ENCODE measurements around the gene RPL37A. TPM values are rescaled to one million over a fixed set of nuclear protein-coding genes. Genes with fewer than 3 reads are reported as not detected.
A peak's percentile ranks its signal among the peaks of the same experiment; 100 is the strongest.

Gene RPL37A
- total and polyA plus RNA-seq, 2 of the 4 experiments (the other 2 are of a cell fraction), result 341 to 1,572 TPM

DNA sequence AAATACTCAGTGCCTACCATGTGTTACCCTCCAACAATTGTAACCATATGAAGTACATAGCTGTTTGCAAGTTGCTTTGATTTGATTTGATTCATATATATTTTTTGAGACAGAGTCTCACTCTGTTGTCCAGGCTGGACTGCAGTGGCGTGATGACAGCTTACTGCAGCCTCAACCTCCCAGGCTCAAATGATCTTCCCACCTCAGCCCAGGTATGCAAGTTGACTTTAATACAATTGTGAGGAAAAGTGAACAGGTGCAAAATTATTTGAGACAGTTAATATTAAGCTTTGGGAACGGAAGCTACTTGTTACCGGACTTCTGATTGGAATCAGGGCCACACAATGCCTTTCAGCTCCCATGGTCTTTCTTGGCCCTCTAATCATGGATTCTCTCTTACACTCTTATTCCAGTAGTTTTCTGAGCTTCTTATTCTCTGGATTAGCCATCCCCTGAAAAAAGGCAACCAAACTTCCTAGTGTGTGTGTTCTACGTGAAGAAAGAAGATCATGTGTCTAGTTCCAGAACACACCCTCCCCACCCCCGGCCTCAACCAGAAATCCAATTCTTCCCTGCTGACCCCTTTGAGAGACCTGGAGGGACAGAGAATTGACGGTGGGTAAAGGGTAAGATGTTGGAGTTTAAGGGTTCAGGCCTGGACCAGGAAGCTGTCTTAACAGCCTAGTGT, 1.1 kb upstream of the RPL37A start (continued):
- TF ChIP-seq MXI1 (IDR thresholded peaks at IDR 0.05; ENCODE audit: borderline replicate concordance, low read depth, low read length) (no peak), POLR2A (IDR thresholded peaks at IDR 0.05; ENCODE audit: low read depth, low read length) (no peak)

DNA sequence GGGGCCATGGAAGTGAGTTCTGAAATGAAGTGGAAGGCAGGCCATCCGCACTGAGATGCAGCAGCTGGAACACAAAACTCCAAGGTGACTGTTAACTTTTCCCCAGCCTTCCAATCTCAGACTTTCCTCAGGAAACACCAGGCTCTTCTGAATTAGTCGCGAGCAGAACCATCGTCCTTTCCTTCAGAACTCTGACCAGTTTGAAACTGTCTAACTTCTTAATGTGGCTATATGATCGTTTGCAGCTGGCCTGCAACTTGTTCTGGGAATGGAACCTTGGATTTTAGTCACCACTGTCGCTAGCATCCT, 620 bp upstream of the RPL37A start:
- intact Hi-C loops (cut with micrococcal nuclease), result loop anchor here (2.0 kb wide), 3 partner anchors 125 to 387 kb away; partner anchors contain the start of gene MARCHF4
- no TSS peak for BruUV-seq (replicated peaks)

More for the DNA sequence above, 620 bp upstream of the RPL37A start:
- dilution Hi-C loops (cut with HindIII; ENCODE audit: low sequenced_read_pairs, unreplicated experiment), result no loop called here
- POLR2A ChIA-PET (ENCODE audit: unreplicated experiment), result no interaction called here
- Histone ChIP-seq H3K9me3 (ENCODE audit: control insufficient read depth, insufficient read depth, low read length) (no peaks in the 10 kb centered on the region), H3K23ac (ENCODE audit: low read depth, low read length) (peak overlapping the region; percentile 82), H3K9ac (ENCODE audit: low read depth, low read length) (peak overlapping the region; percentile 85), H2BK120ac (ENCODE audit: low read depth, low read length) (peak overlapping the region; percentile 70), H3K4me3 (ENCODE audit: insufficient read depth, low read depth, low read length) (peak overlapping the region; percentile 92), H4K20me1 (ENCODE audit: insufficient read depth, low read length) (peaks cover 38% of the 10 kb centered on the region), H3K27me3 (ENCODE audit: control insufficient read depth, insufficient read depth, low read length) (no peaks in the 10 kb centered on the region), H3K4me2 (ENCODE audit: low read depth, low read length) (peak overlapping the region; percentile 77), H3K14ac (replicated peaks; ENCODE audit: low read depth, low read length) (peak overlapping the region; percentile 87), H3K9me1 (ENCODE audit: insufficient read depth, low read length) (peaks cover 22% of the 10 kb centered on the region), H4K5ac (ENCODE audit: low read depth, low read length) (peak overlapping the region; percentile 89), H2BK20ac (ENCODE audit: low read depth, low read length) (peak overlapping the region; percentile 10; the same call in 1 of the 2 replicates), H4K91ac (ENCODE audit: insufficient read depth, low read depth, low read length) (peak overlapping the region; percentile 84), H3K4ac (ENCODE audit: low read depth, low read length) (peak overlapping the region; percentile 91), H3K18ac (ENCODE audit: low read depth, low read length) (peak overlapping the region; percentile 68), H2AFZ (replicated peaks; ENCODE audit: low read length, poor library complexity) (peak overlapping the region; percentile 87), H2AK5ac (ENCODE audit: low read depth, low read length) (peak overlapping the region; percentile 80), H3K79me1 (ENCODE audit: low read depth in 1 of 2, low read length in 2 of 2) (peaks cover 33 to 72% of the 10 kb centered on the region in 2 experiments), H3K36me3 (ENCODE audit: control insufficient read depth, insufficient read depth, low read length) (peaks cover 28% of the 10 kb centered on the region), H3K4me1 (ENCODE audit: control insufficient read depth, insufficient read depth, low read length) (peaks cover 15% of the 10 kb centered on the region), H2AK9ac (replicated peaks; ENCODE audit: low read depth, low read length, poor library complexity) (peak overlapping the region; percentile 79), H3K56ac (ENCODE audit: extremely low read depth, insufficient read depth, low read length) (peak overlapping the region; percentile 88), H3K27ac (ENCODE audit: insufficient read depth, low read length) (peak overlapping the region; percentile 71), H4K8ac (ENCODE audit: low read depth in 2 of 2, low read length in 2 of 2) (peak overlapping the region; percentile 74 to 93), H2BK5ac (ENCODE audit: low read depth, low read length, poor library complexity, severe bottlenecking) (peak overlapping the region; percentile 83), H2BK15ac (ENCODE audit: low read depth, low read length) (peak overlapping the region; percentile 17; the same call in 2 of the 3 replicates)
- no peak for DNase-seq
- CTCF ChIA-PET, result no interaction called here
- TF ChIP-seq, protein P1, sequence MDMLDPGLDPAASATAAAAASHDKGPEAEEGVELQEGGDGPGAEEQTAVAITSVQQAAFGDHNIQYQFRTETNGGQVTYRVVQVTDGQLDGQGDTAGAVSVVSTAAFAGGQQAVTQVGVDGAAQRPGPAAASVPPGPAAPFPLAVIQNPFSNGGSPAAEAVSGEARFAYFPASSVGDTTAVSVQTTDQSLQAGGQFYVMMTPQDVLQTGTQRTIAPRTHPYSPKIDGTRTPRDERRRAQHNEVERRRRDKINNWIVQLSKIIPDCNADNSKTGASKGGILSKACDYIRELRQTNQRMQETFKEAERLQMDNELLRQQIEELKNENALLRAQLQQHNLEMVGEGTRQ (IDR thresholded peaks at IDR 0.05; ENCODE audit: low read depth, low read length), result no peak
- no peak for TF ChIP-seq MXI1 (IDR thresholded peaks at IDR 0.05; ENCODE audit: borderline replicate concordance, low read depth, low read length)
- TF ChIP-seq MAFK (IDR thresholded peaks at IDR 0.05; ENCODE audit: low read depth, low read length), result no peak
- TF ChIP-seq BHLHE40 (IDR thresholded peaks at IDR 0.05; ENCODE audit: low read depth, low read length), result no peak
- no peak for TF ChIP-seq RFX5 (IDR thresholded peaks at IDR 0.05; ENCODE audit: low read depth, low read length)
- TF ChIP-seq, protein P2, sequence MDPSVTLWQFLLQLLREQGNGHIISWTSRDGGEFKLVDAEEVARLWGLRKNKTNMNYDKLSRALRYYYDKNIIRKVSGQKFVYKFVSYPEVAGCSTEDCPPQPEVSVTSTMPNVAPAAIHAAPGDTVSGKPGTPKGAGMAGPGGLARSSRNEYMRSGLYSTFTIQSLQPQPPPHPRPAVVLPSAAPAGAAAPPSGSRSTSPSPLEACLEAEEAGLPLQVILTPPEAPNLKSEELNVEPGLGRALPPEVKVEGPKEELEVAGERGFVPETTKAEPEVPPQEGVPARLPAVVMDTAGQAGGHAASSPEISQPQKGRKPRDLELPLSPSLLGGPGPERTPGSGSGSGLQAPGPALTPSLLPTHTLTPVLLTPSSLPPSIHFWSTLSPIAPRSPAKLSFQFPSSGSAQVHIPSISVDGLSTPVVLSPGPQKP (IDR thresholded peaks at IDR 0.05; ENCODE audit: borderline replicate concordance, low read depth, low read length), result no peak
- no peak for TF ChIP-seq POLR2A (IDR thresholded peaks at IDR 0.05; ENCODE audit: low read depth, low read length)
- no peak for TF ChIP-seq MAZ (IDR thresholded peaks at IDR 0.05; ENCODE audit: borderline replicate concordance, low read depth, low read length)
- TF ChIP-seq RCOR1 (IDR thresholded peaks at IDR 0.05; ENCODE audit: insufficient replicate concordance, low read length), result no peak
- TF ChIP-seq, protein P3, sequence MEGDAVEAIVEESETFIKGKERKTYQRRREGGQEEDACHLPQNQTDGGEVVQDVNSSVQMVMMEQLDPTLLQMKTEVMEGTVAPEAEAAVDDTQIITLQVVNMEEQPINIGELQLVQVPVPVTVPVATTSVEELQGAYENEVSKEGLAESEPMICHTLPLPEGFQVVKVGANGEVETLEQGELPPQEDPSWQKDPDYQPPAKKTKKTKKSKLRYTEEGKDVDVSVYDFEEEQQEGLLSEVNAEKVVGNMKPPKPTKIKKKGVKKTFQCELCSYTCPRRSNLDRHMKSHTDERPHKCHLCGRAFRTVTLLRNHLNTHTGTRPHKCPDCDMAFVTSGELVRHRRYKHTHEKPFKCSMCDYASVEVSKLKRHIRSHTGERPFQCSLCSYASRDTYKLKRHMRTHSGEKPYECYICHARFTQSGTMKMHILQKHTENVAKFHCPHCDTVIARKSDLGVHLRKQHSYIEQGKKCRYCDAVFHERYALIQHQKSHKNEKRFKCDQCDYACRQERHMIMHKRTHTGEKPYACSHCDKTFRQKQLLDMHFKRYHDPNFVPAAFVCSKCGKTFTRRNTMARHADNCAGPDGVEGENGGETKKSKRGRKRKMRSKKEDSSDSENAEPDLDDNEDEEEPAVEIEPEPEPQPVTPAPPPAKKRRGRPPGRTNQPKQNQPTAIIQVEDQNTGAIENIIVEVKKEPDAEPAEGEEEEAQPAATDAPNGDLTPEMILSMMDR (conservative IDR thresholded peaks at IDR 0.05; ENCODE audit: low read depth, low read length), result no peak
- TF ChIP-seq RAD21 (IDR thresholded peaks at IDR 0.05; ENCODE audit: low read length), result no peak
- TF ChIP-seq FOS (IDR thresholded peaks at IDR 0.05; ENCODE audit: low read depth, low read length), result no peak
- no peak for TF ChIP-seq CHD1 (IDR thresholded peaks at IDR 0.05; ENCODE audit: low read depth, low read length)
- no peak for ATAC-seq (ENCODE audit: low read depth)
- in situ Hi-C loops (cut with MboI; ENCODE audit: low sequenced_read_pairs), result no loop called here
- WGBS, 2 experiments (ENCODE audit: extremely low coverage in 2 of 2, insufficient read length in 1 of 2), result no CpG with 5 or more reads among the region's 6 CpGs

Measured in IMR-90 (cell line).